ENCODE results near the gene CRCP.

CRCP gene

DNA sequence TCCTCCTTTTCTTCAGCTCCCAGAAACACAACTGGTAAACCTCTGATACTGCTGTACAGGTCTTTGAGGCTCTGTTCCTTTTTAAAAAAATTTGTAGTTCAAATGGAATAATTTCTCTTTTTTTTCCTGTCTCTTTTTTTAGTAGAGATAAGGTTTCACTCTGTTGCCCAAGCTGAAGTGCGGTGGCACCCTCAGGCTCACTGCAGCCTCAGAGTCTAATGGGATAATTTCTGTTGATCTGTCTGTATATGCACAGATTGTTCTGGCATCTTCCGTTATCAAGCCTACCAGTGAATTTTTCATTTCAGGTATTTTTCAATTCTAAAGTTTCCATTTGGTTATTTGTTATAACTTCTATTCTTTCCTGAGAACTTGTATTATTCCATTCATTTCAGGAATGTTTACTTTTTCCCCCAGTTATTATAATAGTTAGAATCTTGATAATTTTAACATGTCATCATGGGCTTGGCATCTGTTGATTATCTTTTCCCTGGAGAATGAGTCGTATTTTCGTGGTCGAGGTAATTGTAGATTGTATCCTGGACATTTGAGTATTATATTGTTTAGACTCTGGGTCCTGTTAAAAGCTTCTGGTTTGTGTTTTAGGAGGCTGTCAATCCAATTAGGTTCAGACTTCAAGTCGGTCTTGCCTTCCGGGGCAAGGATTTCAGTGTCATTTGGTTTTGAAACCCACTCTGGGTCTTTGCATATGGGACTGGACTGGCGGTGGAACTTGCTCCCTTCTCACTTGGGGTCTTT is 24.5 kb downstream of the CRCP start:
- TF ChIP-seq CTCF (IDR thresholded peaks at IDR 0.05; ENCODE audit: control extremely low read depth, extremely low read depth, low read depth, missing control alignments): no peak
- no peak for DNase-seq (ENCODE audit: extremely low spot score)
- POLR2A ChIA-PET: no interaction called here
- CTCF ChIA-PET: interaction anchor here (1.6 kb wide), 1 partner anchor 10 kb away, joined by 5 read pairs; no protein-coding TSS in a partner anchor

- no peak for DNase-seq (ENCODE audit: extremely low spot score)
- ChIA-PET CTCF (no interaction called here), POLR2A (no interaction called here)
- no peak for TF ChIP-seq CTCF (IDR thresholded peaks at IDR 0.05; ENCODE audit: control extremely low read depth, extremely low read depth, low read depth, missing control alignments)
Observed at GRCh38 chr7:66140924-66141323, 26.3 kb downstream of the CRCP start.

GRCh38 chr7:66142334-66142733 is 27.7 kb downstream of the CRCP start:
- ChIA-PET POLR2A (no interaction called here), CTCF (interaction anchor here (1.1 kb wide), 1 partner anchor 32 kb away, joined by 3 read pairs; no protein-coding TSS in a partner anchor)
- no peak for TF ChIP-seq CTCF (IDR thresholded peaks at IDR 0.05; ENCODE audit: control extremely low read depth, extremely low read depth, low read depth, missing control alignments)
- DNase-seq (ENCODE audit: extremely low spot score): no peak

DNA sequence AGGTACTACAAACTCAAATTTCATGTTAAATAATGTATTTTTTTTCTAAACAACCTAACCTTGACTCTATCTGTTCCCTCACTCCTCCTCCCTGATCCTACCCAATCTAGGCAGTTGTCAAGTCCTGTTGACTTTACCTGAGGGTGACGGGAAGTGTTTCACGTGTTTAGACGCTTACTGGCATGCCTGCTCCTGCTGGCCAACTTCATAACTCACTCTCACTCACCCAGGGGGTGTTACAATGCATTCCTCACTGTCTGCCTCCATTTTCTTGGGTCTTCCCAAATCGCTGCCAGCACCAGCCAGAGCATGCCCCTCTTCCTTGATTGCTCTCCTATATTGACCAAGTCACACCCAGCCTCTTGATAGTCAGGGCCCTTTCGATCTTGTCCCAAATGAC is 28.3 kb downstream of the CRCP start:
- POLR2A ChIA-PET: no interaction called here
- TF ChIP-seq CTCF (IDR thresholded peaks at IDR 0.05; ENCODE audit: control extremely low read depth, extremely low read depth, low read depth, missing control alignments): no peak
- CTCF ChIA-PET: interaction anchor here (1.1 kb wide), 1 partner anchor 32 kb away, joined by 3 read pairs; no protein-coding TSS in a partner anchor
- no peak for DNase-seq (ENCODE audit: extremely low spot score)

GRCh38 chr7:66143876-66144332 is 29.3 kb downstream of the CRCP start:
- POLR2A ChIA-PET: no interaction called here
- no peak for TF ChIP-seq CTCF (IDR thresholded peaks at IDR 0.05; ENCODE audit: control extremely low read depth, extremely low read depth, low read depth, missing control alignments)
- CTCF ChIA-PET: no interaction called here
- no peak for DNase-seq (ENCODE audit: extremely low spot score)

DNA sequence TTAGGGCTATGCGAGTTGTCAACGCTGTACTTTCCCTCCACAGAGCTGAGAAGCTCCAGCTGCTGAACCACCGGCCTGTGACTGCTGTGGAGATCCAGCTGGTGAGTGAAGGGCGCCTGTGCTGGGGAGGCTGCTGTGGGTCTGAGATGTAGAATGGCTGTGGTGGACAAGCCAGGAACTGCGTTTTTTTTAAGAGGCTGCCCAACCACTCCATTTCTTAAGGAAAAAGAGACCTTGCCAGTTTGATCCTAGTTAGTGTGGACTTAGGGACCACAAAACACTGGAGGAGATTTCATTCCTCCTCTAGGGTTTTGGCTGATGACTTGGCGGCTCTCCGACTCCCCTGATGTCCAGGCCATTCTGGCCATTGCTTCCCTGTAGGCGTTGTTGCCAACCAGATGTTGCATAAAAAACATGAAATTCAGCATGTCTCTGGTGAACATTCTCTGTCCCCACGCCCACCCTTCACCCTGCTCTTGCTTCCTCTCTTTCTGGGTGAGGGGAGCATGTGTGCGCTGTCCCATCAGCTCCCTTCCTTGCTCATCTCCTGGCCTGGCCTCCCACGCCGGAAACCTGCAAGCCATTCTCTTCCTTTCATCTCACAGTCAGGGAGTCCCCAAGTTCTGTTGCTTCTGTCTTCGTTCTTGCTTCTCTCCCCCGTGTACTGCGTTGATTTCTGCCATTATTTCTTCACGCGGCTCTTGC is 30.9 kb downstream of the CRCP start:
- DNase-seq (ENCODE audit: extremely low spot score): no peak
- POLR2A ChIA-PET: no interaction called here
- CTCF ChIA-PET: no interaction called here
- TF ChIP-seq CTCF (IDR thresholded peaks at IDR 0.05; ENCODE audit: control extremely low read depth, extremely low read depth, low read depth, missing control alignments): no peak

Measured in GM10248 (cell line).